Measurements from ENCODE around the gene CAMK2G.

The CAMK2G gene

GRCh38 chr10:73886661-73887293, 12.4 kb upstream of the CAMK2G start:
- no peak overlapping the region for H3K4me3 ChIP-seq (ENCODE audit: low read depth, low read length)
- no peak for TF ChIP-seq CTCF (IDR thresholded peaks at IDR 0.05; ENCODE audit: borderline replicate concordance, insufficient read depth, low read depth, low read length)

- TF ChIP-seq CTCF (IDR thresholded peaks at IDR 0.05; ENCODE audit: borderline replicate concordance, insufficient read depth, low read depth, low read length), result peak; percentile 84
- H3K4me3 ChIP-seq (ENCODE audit: low read depth, low read length), result no peak overlapping the region
These were observed 11.8 kb upstream of the CAMK2G start for GRCh38 chr10:73886085-73886529.

- no peak for TF ChIP-seq CTCF (IDR thresholded peaks at IDR 0.05; ENCODE audit: borderline replicate concordance, insufficient read depth, low read depth, low read length)
- H3K4me3 ChIP-seq (ENCODE audit: low read depth, low read length), result no peak overlapping the region
These were observed 9.7 kb upstream of the CAMK2G start for GRCh38 chr10:73884017-73884416.

GRCh38 chr10:73881221-73881919, 7.0 kb upstream of the CAMK2G start:
- no peak for TF ChIP-seq CTCF (IDR thresholded peaks at IDR 0.05; ENCODE audit: borderline replicate concordance, insufficient read depth, low read depth, low read length)
- no peak overlapping the region for H3K4me3 ChIP-seq (ENCODE audit: low read depth, low read length)

GRCh38 chr10:73879296-73880173, 5.2 kb upstream of the CAMK2G start:
- peak; percentile 92 for TF ChIP-seq CTCF (IDR thresholded peaks at IDR 0.05; ENCODE audit: borderline replicate concordance, insufficient read depth, low read depth, low read length)
- no peak overlapping the region for H3K4me3 ChIP-seq (ENCODE audit: low read depth, low read length)

- no peak for TF ChIP-seq CTCF (IDR thresholded peaks at IDR 0.05; ENCODE audit: borderline replicate concordance, insufficient read depth, low read depth, low read length)
- no peak overlapping the region for H3K4me3 ChIP-seq (ENCODE audit: low read depth, low read length)
These were observed 4.0 kb upstream of the CAMK2G start for GRCh38 chr10:73878365-73878764.
